NCI-H1417 (cell line): Measurements from ENCODE around the gene EFNA2.
"Not testable (repeated sequence)": the region's sequence is repeated elsewhere in the genome, so short reads cannot be mapped to it uniquely, and the experiment has no call there.

ENCODE experiments used
- DNase-seq, 3 experiments: peaks; one replicate each; lab custom pipeline; 2025; lab: John Stamatoyannopoulos, UW

EFNA2 gene

GRCh38 chr19:1298235-1298634 lies 12.6 kb downstream of the EFNA2 start:
- no peak for DNase-seq

DNA sequence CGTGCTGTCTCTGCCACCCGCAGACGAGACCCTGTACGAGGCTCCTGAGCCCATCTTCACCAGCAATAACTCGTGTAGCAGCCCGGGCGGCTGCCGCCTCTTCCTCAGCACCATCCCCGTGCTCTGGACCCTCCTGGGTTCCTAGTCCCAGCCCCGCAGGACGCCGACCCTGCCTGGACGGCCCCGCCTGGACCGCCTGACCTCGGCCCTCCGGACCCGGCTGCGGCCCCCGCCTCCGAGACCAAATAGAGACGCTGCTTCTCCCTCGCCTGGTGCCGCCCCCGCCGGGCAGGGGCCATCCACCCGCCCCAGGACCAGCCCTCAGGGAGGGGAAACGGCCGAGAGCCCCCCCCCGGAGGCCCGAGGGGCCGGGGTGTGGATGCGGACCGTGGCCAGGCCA lies 14.1 kb downstream of the EFNA2 start:
- DNase-seq: no peak

GRCh38 chr19:1300744-1301490 lies 15.2 kb downstream of the EFNA2 start:
- no peak for DNase-seq

- DNase-seq: peak in 1 of 3 experiments; percentile 26
Measured at GRCh38 chr19:1302533-1303239, 17.0 kb downstream of the EFNA2 start.

DNA sequence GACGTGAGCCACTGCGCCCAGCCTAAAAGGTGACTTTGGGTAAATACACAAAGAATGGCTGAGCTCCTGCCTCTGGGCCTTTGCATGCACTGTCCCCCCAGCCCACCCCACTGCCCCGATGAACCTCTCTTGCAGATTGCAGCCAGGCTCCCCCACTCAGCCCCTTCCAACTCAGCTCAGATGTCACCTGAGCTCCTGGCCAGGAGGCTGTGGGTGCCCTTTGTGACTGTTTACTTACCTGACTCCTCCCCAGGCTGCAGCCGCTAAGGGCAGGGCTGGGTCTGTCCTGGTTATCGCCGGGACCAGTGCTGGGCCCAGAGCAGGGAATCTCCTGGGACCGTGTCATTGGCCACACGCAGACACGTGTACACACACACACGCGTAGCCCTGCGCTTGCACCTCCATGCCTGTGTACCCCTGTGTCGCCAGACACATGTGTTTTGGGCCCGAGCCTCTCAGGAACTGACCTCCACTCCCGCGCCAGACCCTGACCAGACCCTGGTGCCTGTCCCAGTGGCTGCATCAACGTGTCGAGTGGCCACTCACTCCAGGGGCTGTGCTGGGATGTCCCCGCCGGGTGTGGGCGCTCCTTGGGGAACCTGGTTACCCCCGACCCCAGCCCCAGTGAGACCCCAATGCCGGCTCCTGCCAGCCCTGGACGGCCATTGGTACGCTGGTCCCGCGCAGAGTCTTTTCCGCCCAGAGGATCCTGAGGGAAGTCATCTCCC lies 18.7 kb downstream of the EFNA2 start:
- DNase-seq: no peak

- not testable (repeated sequence) for DNase-seq
Measured at GRCh38 chr19:1305354-1305753, 19.7 kb downstream of the EFNA2 start.

DNA sequence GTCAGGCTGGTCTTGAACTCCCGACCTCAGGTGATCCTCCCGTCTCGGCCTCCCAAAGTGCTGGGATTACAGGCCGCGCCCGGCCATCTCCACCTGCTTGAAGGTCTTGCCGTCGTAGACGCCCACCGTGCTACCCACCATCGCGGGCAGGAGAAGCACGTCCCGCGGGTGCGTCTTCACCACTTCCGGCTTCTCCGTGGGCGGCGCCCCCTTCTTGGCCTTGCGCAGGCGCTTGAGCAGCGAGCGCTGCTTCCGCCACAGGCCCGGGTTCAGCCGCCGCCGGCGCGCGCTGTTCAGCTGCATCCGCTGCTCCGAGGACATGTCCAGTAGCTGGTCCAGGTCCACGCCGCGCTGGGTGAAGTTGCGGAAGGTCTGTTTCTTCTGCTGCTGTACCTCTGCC lies 21.6 kb downstream of the EFNA2 start:
- no peak for DNase-seq

DNA sequence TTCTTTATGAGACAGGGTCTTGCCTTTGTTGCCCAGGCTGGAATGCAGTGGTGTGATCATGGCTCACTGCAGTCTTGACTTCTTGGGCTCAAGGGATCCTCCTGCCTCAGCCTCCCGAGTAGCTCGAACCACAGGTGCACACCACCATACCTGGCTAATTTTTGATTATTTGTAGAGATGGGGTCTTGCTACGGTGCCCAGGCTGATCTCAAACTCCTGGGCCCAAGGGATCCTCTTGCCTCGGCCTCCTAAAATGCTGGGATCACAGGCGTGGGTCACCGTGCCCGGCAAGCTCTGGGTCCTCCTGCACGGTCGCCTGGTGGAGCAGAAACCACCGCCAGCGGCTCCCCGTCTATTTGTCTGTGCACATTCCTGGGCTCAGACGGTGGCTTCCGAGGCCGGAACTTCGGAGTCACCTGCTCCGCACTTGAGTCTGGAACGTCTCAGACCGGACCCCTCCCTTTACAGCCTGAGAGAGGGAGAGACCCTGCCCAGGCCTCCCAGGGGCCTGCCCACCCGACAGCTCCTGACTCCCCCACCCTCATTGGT lies 22.2 kb downstream of the EFNA2 start:
- no peak for DNase-seq

GRCh38 chr19:1308718-1309117 lies 23.0 kb downstream of the EFNA2 start:
- no peak for DNase-seq

DNA sequence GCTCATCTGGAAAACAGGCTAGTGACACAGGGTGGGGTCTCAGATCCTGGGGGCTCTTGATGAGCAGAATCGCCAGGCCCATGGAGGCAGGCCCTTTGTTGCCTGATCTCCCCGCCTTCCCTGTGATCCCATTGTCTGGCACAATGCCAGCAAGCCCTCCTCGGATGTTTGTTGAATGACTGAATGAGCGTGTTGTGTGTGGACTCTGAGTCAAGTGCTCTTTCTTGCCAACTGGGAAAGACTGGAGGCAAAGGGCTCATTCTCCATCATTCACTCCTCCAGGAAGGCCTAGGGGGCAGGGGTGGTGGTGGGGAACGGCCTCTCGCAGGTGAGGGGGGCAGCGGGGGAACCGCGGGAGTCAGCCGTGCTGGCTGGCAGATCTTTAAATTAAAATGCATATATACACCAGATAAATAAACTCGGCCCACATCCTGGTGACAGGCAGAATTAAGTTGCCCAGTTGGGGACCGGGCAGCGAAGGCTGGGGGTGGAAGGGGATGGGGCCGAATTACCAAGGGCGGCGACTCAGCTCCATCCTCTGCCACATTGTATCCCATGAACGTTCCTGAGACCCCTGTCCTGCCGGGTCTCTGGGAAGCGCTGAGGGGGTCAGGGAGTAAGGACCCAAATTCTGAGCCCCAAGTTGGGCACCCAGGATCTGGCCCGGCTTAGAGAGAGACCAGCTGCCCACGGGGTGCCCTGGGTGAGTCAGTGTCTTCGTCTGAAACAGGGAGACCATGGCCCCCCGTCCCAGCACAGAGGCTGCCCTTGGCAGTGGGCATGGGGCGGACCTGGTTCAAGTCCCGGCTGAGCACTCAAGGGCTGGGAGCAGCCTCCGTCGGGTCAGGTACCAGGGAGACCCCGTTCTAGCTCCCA lies 24.5 kb downstream of the EFNA2 start:
- DNase-seq: no peak

DNA sequence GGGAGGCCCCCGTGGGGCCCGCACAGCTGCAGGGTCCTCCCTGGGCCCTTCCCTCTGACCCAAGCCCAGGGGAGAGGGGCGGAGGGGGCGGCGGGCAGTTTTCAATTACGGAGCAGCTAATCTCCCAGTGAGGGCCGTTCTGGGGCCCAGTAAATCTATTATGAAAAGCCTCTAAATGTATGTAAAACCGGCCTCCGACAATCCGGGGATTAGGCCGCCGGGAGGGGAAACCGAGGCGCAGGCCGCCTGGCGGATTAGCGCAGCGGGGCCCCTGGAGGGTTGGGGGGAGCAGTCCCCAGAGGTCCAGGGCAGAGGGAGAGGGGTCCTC lies 25.1 kb downstream of the EFNA2 start:
- DNase-seq: no peak

DNA sequence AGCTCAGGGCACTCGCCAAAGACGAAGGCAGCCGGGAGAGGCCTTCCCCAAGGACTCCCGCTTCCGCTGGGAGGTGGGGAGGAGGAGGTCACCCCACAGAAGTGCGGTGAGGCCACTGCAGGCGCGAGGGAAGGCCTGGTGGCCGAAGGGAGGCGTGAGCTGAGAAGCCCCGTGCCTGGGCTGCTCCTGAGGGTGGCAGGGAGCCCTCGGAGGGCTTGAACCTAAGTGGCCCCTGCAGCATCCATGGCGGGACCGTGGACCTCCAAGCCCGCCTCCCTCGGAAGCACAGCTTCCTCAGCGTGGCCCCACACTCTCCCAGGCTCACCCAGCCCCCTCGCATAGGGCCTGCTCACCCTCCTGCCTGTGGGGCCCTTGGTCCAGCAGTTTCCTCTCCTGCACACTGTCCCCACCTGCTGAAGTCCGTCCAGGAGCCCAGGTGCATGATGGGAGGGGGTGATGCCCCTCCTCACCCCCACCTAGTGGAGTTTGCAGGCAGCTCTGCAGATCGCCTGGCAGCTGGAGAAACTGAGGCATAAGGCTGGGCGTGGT lies 25.9 kb downstream of the EFNA2 start:
- DNase-seq: no peak

- DNase-seq: no peak
Measured at GRCh38 chr19:1312767-1313694, 27.4 kb downstream of the EFNA2 start.

- DNase-seq: no peak
Measured at GRCh38 chr19:1313695-1314613, 28.3 kb downstream of the EFNA2 start.

GRCh38 chr19:1315470-1316166 lies 29.9 kb downstream of the EFNA2 start:
- DNase-seq: peak in 2 of 3 experiments; percentile 59 to 65

- DNase-seq: no peak
Measured at GRCh38 chr19:1316466-1316865, 30.8 kb downstream of the EFNA2 start.

DNA sequence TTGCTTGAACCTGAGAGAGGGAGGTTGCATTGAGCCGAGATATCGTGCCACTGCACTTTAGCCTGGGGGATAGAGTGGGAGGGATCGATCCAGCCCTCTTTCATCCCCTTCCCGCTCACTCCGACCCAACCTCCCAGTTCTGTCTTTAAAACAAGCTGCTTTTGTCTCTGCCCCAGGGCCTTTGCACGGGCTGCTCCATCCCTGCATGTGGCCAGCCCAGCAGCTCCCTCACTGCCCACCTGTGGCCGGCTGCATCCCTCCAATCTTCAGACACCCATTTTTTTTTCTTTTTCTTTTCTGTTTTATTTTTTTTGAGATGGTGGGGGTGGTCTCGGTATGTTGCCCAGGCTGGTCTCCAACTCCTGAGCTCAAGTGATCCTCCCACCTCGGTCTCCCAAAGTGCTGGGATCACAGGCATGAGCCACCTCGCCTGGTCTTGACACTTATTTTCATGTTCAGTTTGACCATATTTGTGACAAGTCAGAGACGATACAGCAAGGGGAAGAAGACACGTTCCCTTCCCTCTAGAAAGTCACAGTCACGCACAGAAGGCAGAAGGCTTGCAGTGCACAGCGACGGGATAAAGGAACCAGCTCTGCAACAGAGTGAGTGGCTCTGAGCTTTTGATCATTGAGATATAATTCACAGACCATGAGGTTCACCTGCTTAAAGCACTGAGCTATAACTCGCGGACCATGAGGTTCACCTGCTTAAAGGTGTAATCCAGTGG lies 31.8 kb downstream of the EFNA2 start:
- no peak for DNase-seq
